HepG2 (cell line): ENCODE results near the gene EMILIN3. TPM values are rescaled to one million over a fixed set of nuclear protein-coding genes. Genes with fewer than 3 reads are reported as not detected.

Source experiments
- ATAC-seq: fragments of 200-7000 bp; cut with Tn5 transposase; 3 replicates; pipeline ENCODE4 v1.9.1; 2020; ENCODE audit warnings: mild to moderate bottlenecking, moderate library complexity
- BruUV-seq: library from RNA; stranded (reverse); fragments of 400-500 nt; replicated peaks from 2 replicates; lab custom pipeline; 2021; lab: Mats Ljungman, UMichigan
- CTCF ChIA-PET: fragments of 300-600 bp; formaldehyde crosslinking; extraction: SDS; loops from one replicate; lab custom pipeline; 2021; ENCODE audit warnings: low total read pairs, inconsistent platforms, low intra/inter-chr PET ratio; lab: Yijun Ruan, JAX
- POLR2A ChIA-PET: fragments of 350-600 bp; sonication (Branson Sonifier 250); formaldehyde crosslinking; loops from one replicate; lab custom pipeline; 2020; ENCODE audit warnings: antibody characterized with exemption, inconsistent platforms; lab: Yijun Ruan, JAX
- DNase-seq: peaks from one replicate; pipeline ENCODE4 v3.0.0-alpha.2; 2015; ENCODE audit warnings: low spot score
- FAIRE-seq: peaks from 3 replicates; lab custom pipeline; 2011; peaks lifted over from hg19 to GRCh38; lab: Jason Lieb, UNC
- H2AFZ ChIP-seq: one replicate; pipeline ENCODE4 v1.6.1; 2011; ENCODE audit warnings: low read length, inconsistent platforms
- H3K27ac ChIP-seq: fragments of 300-600 bp; 3 replicates; pipeline ENCODE4 v1.8.0; 2011; ENCODE audit warnings: mixed run types, mild to moderate bottlenecking, mixed read lengths, low read length, inconsistent platforms; ENCODE audit not compliant: insufficient read depth; ENCODE audit errors: extremely low read length
- H3K27me3 ChIP-seq, 2 experiments: fragments of 200-600 bp in 1 of 2; 2 replicates in 1 of 2; 3 replicates in 1 of 2; pipeline versions ENCODE4 v1.6.0 to v1.8.0; 2011; ENCODE audit warnings: low read length in 2 of 2, mild to moderate bottlenecking in 2 of 2, moderate library complexity in 2 of 2, inconsistent platforms in 1 of 2; ENCODE audit not compliant: insufficient read depth in 2 of 2, control insufficient read depth in 1 of 2
- H3K36me3 ChIP-seq, 2 experiments: fragments of 200-600 bp in 1 of 2; replicated peaks in 1 of 2; 2 replicates in 1 of 2; 3 replicates in 1 of 2; pipeline versions ENCODE4 v1.5.1 to v1.8.0; 2011; ENCODE audit warnings: low read length in 2 of 2, inconsistent platforms in 1 of 2; ENCODE audit not compliant: insufficient read depth in 2 of 2, control insufficient read depth in 1 of 2
- H3K4me1 ChIP-seq: 2 replicates; pipeline ENCODE4 v1.5.1; 2012; ENCODE audit warnings: low read length, inconsistent platforms; ENCODE audit not compliant: insufficient read depth
- H3K4me2 ChIP-seq: 2 replicates; pipeline ENCODE4 v1.6.0; 2011; ENCODE audit warnings: low read depth, low read length, inconsistent platforms
- H3K4me3 ChIP-seq, 3 experiments: fragments of 200-600 bp in 1 of 3; sonication (generic), shearing (Covaris generic) in 1 of 3; replicated peaks in 1 of 3; 2 replicates each; pipeline ENCODE4 v1.5.1; 2011 to 2016; ENCODE audit warnings: low read length in 3 of 3, inconsistent platforms in 2 of 3, low read depth in 2 of 3, mild to moderate bottlenecking in 2 of 3, control low read depth in 1 of 3, mixed read lengths in 1 of 3; ENCODE audit not compliant: insufficient read depth in 1 of 3
- H3K79me2 ChIP-seq: one replicate; pipeline ENCODE4 v1.6.1; 2011; ENCODE audit warnings: low read length, inconsistent platforms; ENCODE audit not compliant: insufficient read depth
- H3K9ac ChIP-seq: 2 replicates; pipeline ENCODE4 v1.6.0; 2011; ENCODE audit warnings: mild to moderate bottlenecking, low read depth, low read length, inconsistent platforms; ENCODE audit not compliant: insufficient read depth
- H3K9me3 ChIP-seq: 2 replicates; pipeline ENCODE4 v1.5.1; 2012; ENCODE audit warnings: mild to moderate bottlenecking, low read length
- H4K20me1 ChIP-seq: 2 replicates; pipeline ENCODE4 v1.6.0; 2011; ENCODE audit warnings: inconsistent platforms, mild to moderate bottlenecking, low read length, moderate library complexity; ENCODE audit not compliant: insufficient read depth
- ARID4A ChIP-seq: sonication (generic); formaldehyde crosslinking; IDR thresholded peaks from 2 replicates; pipeline ENCODE4 v1.5.0; 2020; ENCODE audit warnings: mild to moderate bottlenecking, missing genetic modification reagents, borderline replicate concordance
- DNMT1 ChIP-seq: sonication (generic); formaldehyde crosslinking; IDR thresholded peaks from 2 replicates; pipeline ENCODE4 v1.5.1; 2020; ENCODE audit warnings: mild to moderate bottlenecking, missing genetic modification reagents
- KAT8 ChIP-seq: IDR thresholded peaks from 2 replicates; pipeline ENCODE4 v1.6.1; 2016; ENCODE audit warnings: missing genetic modification reagents, missing compliant biosample characterization
- MAF1 ChIP-seq: sonication (generic); formaldehyde crosslinking; IDR thresholded peaks from 2 replicates; pipeline ENCODE4 v1.5.0; 2020; ENCODE audit warnings: missing genetic modification reagents, borderline replicate concordance
- NR2C2 ChIP-seq: sonication (generic); formaldehyde crosslinking; IDR thresholded peaks from 2 replicates; pipeline ENCODE4 v1.4.0; 2020; ENCODE audit warnings: missing genetic modification reagents, mild to moderate bottlenecking, moderate library complexity, borderline replicate concordance
- ZMYM4 ChIP-seq: sonication (generic); formaldehyde crosslinking; IDR thresholded peaks from 2 replicates; pipeline ENCODE4 v1.8.1; 2023; ENCODE audit warnings: mild to moderate bottlenecking, missing genetic modification reagents
- ZNF30 ChIP-seq: sonication (generic); formaldehyde crosslinking; IDR thresholded peaks from 2 replicates; pipeline ENCODE4 v1.5.0; 2020; ENCODE audit warnings: mild to moderate bottlenecking, missing genetic modification reagents
- ZNF563 ChIP-seq: sonication (generic); formaldehyde crosslinking; IDR thresholded peaks from 2 replicates; pipeline ENCODE4 v1.8.0; 2022; ENCODE audit warnings: mild to moderate bottlenecking, moderate library complexity, missing genetic modification reagents
- WGBS: methylation state at CpG from one replicate; pipeline ENCODE4 v1.1.6; 2017; ENCODE audit warnings: low lambda C conversion rate; 5-methylcytosine and 5-hydroxymethylcytosine counted together
- in situ Hi-C: cut with HindIII; loops from 2 replicates; pipeline ENCODE4 v1.10.0; 2017; ENCODE audit warnings: low pct_unique_long_range_greater_than_20kb; ENCODE audit not compliant: extremely low pct_ligation_motif_present
- intact Hi-C: fragments of 100-400 bp; cut with micrococcal nuclease; formaldehyde crosslinking; loops from one replicate; pipeline ENCODE4 v1.10.0; 2022; ENCODE audit not compliant: unreplicated experiment
- polyA plus RNA-seq, 8 experiments: library from polyadenylated mRNA; depleted of rRNA in 3 of 8; stranded (reverse) in 7 of 8; unstranded in 1 of 8; fragments of >200 nt; fragmentation: Illumina TruSeq in 4 of 8; extraction: Trizol in 4 of 8; gene quantifications; 2 replicates each; pipeline versions ENCODE4 v1.2.1 to v1.2.3, GENCODE V29; 2011 to 2016; ENCODE audit warnings: low read depth in 4 of 8, missing spikeins in 1 of 8, mixed read lengths in 1 of 8; ENCODE audit not compliant: insufficient read depth in 1 of 8
- total RNA-seq, 5 experiments: library from RNA; depleted of rRNA; stranded (reverse); fragments of >200 nt; fragmentation: Illumina TruSeq; extraction: Trizol; gene quantifications; 2 replicates each; pipeline ENCODE4 v1.2.3, GENCODE V29; 2016; ENCODE audit warnings: low read depth in 1 of 5

Gene EMILIN3
- total and polyA plus RNA-seq, 2 of the 13 experiments (the other 11 are each of a cell fraction or from before 2014, with no cell fraction given) = 0.25 to 0.29 TPM

DNA sequence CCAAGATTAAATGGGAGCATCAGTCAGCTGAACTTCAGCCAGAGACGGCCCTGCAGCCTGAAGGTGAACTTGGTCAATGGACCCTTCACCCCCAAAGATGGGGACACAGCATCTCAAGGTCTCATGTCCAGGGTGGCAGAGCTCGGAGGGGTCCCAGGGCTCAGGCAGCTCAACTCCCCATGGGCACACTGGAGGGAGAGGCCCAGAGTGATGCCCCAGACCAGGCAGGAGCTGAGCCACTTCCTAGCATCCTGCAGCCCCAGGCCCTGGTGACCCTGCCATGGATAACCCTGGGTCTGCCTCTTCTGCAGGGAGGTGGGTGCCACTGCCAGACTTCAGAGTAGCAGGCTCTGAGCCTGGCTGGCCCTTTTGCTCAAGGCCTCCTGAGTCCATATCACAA lies 27.5 kb upstream of the EMILIN3 start:
- WGBS = 17% methylated on average over 2 of the region's 2 CpGs
- Histone ChIP-seq H3K27me3 (no peaks in the 10 kb centered on the region), H3K79me2 (no peaks in the 10 kb centered on the region), H2AFZ (no peak overlapping the region), H3K4me3 (no peak overlapping the region), H3K9me3 (no peaks in the 10 kb centered on the region), H4K20me1 (no peaks in the 10 kb centered on the region), H3K4me1 (peaks cover 29% of the 10 kb centered on the region), H3K4me2 (no peak overlapping the region), H3K9ac (no peak overlapping the region), H3K27ac (no peak overlapping the region), H3K36me3 (no peaks in the 10 kb centered on the region)
- ChIA-PET CTCF (no interaction called here), POLR2A (no interaction called here)
- intact Hi-C loops = no loop called here
- ATAC-seq (peak; percentile 10), FAIRE-seq (no peak), DNase-seq (no peak)
- in situ Hi-C loops = no loop called here
- no TSS peak for BruUV-seq
- TF ChIP-seq NR2C2 (CRISPR knock-in tag) (no peak), ZMYM4 (CRISPR knock-in tag) (no peak), ZNF563 (CRISPR knock-in tag) (0 out of 2 replicates have a peak, but pooled peaks have one; percentile 11), KAT8 (CRISPR knock-in tag) (no peak), MAF1 (CRISPR knock-in tag) (no peak)

DNA sequence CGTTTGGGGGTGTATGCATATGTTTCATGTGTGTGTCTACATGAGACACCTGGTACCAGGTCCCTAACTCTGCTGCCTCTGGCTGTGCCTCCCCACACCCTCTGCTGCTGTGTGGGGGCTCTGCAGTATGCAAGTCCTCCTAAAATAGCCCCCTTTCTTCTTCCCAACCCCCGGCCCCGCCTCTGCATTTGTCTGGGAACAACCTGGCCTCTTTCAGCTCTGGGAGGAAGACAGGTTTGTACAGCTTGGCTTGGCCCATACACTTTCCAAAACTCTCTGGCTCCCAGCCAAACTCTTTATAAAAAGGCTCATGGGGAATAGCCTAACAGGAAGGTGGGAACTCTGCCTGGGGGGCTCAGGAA lies 27.1 kb upstream of the EMILIN3 start:
- WGBS = 45% methylated on average over 3 of the region's 3 CpGs
- CTCF ChIA-PET = no interaction called here
- no peak for FAIRE-seq
- no peak for ATAC-seq
- TF ChIP-seq ARID4A (CRISPR knock-in tag) (0 out of 2 replicates have a peak, but pooled peaks have one; percentile 10), DNMT1 (CRISPR knock-in tag) (no peak), ZNF30 (CRISPR knock-in tag) (0 out of 2 replicates have a peak, but pooled peaks have one; percentile 22)
- TF ChIP-seq, all 625 proteins: peak for 2
- POLR2A ChIA-PET = no interaction called here
- H3K9me3 ChIP-seq = no peaks in the 10 kb centered on the region
- intact Hi-C loops = no loop called here
- H3K27me3 ChIP-seq = no peaks in the 10 kb centered on the region
- no peak for DNase-seq
- H3K4me3 ChIP-seq = no peak overlapping the region
- no peak overlapping the region for H3K27ac ChIP-seq
- H2AFZ ChIP-seq = no peak overlapping the region
- no TSS peak for BruUV-seq
- peaks cover 29% of the 10 kb centered on the region for H3K4me1 ChIP-seq
- H3K9ac ChIP-seq = no peak overlapping the region
- in situ Hi-C loops = no loop called here
- no peak overlapping the region for H3K4me2 ChIP-seq
- H3K36me3 ChIP-seq = no peaks in the 10 kb centered on the region
- no peaks in the 10 kb centered on the region for H4K20me1 ChIP-seq
- no peaks in the 10 kb centered on the region for H3K79me2 ChIP-seq
